SK-N-MC (cell line): ENCODE results near the gene REC114.

Source experiments
- DNase-seq: peaks from one replicate; pipeline ENCODE4 v3.0.0-alpha.2; 2011; ENCODE audit warnings: low read depth, low spot score
- H3K27ac ChIP-seq: fragments of 200-600 bp; sonication (generic); 2 replicates; pipeline ENCODE4 v1.5.1; 2016; ENCODE audit warnings: mixed run types
- H3K36me3 ChIP-seq: fragments of 200-600 bp; sonication (generic); 2 replicates; pipeline ENCODE4 v1.6.1; 2017; ENCODE audit warnings: antibody characterized with exemption, low read length, mixed read lengths; ENCODE audit not compliant: insufficient read depth
- H3K4me3 ChIP-seq: fragments of 200-600 bp; sonication (generic); 2 replicates; pipeline ENCODE4 v1.5.1; 2016
- H3K9ac ChIP-seq: fragments of 200-600 bp; sonication (generic); 2 replicates; pipeline ENCODE4 v1.8.0; 2017; ENCODE audit warnings: mixed run types, mixed read lengths; ENCODE audit not compliant: insufficient read length
- H3K9me3 ChIP-seq: fragments of 200-600 bp; sonication (generic); 2 replicates; pipeline ENCODE4 v1.6.1; 2017; ENCODE audit warnings: low read depth, mild to moderate bottlenecking, antibody characterized with exemption, low read length, moderate library complexity, mixed read lengths
- EZH2 ChIP-seq: fragments of 200-600 bp; sonication (generic); IDR thresholded peaks from one replicate; pipeline ENCODE4 v1.6.1; 2017; ENCODE audit warnings: antibody characterized with exemption
- FOXP2 ChIP-seq: optimal IDR thresholded peaks from 2 replicates; pipeline ENCODE3; 2011; ENCODE audit warnings: mild to moderate bottlenecking, moderate library complexity; ENCODE audit not compliant: insufficient read depth; ENCODE audit errors: extremely low read length, control extremely low read depth
- POLR2AphosphoS5 ChIP-seq: IDR thresholded peaks from 2 replicates; pipeline ENCODE4 v1.6.1; 2012; ENCODE audit warnings: mild to moderate bottlenecking, low read depth, low read length, borderline replicate concordance

The REC114 gene

GRCh38 chr15:73558529-73558928, 115.6 kb downstream of the REC114 start:
- H3K36me3 ChIP-seq: peaks cover 35% of the 10 kb centered on the region
- DNase-seq: no peak
- no peak overlapping the region for H3K27ac ChIP-seq
- H3K9ac ChIP-seq: no peak overlapping the region
- no peaks in the 10 kb centered on the region for H3K9me3 ChIP-seq
- TF ChIP-seq FOXP2: no peak
- H3K4me3 ChIP-seq: no peak overlapping the region

- Histone ChIP-seq H3K9me3 (no peaks in the 10 kb centered on the region), H3K27ac (no peak overlapping the region), H3K9ac (no peak overlapping the region), H3K4me3 (no peak overlapping the region), H3K36me3 (peaks cover 43% of the 10 kb centered on the region)
- TF ChIP-seq FOXP2 (no peak), EZH2 (no peak), POLR2AphosphoS5 (no peak)
- DNase-seq: peak; percentile 80
Observed at GRCh38 chr15:73560501-73561117, 117.6 kb downstream of the REC114 start.

GRCh38 chr15:73564255-73564654, 121.3 kb downstream of the REC114 start:
- Histone ChIP-seq H3K27ac (no peak overlapping the region), H3K36me3 (peaks cover 38% of the 10 kb centered on the region), H3K9ac (no peak overlapping the region), H3K4me3 (no peak overlapping the region), H3K9me3 (no peaks in the 10 kb centered on the region)
- DNase-seq: no peak
- TF ChIP-seq FOXP2 (no peak), POLR2AphosphoS5 (no peak)

DNA sequence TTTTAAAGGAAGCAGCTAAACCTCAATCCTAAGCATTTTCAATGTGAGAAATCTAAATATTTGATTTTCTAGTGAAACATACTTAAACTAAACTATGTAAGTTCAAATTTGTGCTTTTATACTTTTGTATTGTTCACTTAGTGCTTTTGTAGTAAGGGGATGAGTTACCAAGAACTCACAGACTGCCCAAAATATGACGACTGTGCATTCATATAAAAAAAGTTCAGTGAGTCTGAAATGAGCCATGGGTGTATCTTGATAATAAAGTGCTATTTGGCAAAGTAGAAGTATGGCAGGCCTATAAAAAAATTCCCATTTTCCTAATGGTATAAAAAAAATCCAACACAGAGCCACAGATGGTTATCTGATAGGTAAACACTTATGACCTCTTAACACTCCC, 124.1 kb downstream of the REC114 start:
- H3K4me3 ChIP-seq: no peak overlapping the region
- no peak for TF ChIP-seq POLR2AphosphoS5
- no peak for TF ChIP-seq EZH2
- TF ChIP-seq FOXP2: no peak
- no peak overlapping the region for H3K27ac ChIP-seq
- no peaks in the 10 kb centered on the region for H3K9me3 ChIP-seq
- H3K36me3 ChIP-seq: peaks cover 35% of the 10 kb centered on the region
- DNase-seq: no peak
- H3K9ac ChIP-seq: no peak overlapping the region

DNA sequence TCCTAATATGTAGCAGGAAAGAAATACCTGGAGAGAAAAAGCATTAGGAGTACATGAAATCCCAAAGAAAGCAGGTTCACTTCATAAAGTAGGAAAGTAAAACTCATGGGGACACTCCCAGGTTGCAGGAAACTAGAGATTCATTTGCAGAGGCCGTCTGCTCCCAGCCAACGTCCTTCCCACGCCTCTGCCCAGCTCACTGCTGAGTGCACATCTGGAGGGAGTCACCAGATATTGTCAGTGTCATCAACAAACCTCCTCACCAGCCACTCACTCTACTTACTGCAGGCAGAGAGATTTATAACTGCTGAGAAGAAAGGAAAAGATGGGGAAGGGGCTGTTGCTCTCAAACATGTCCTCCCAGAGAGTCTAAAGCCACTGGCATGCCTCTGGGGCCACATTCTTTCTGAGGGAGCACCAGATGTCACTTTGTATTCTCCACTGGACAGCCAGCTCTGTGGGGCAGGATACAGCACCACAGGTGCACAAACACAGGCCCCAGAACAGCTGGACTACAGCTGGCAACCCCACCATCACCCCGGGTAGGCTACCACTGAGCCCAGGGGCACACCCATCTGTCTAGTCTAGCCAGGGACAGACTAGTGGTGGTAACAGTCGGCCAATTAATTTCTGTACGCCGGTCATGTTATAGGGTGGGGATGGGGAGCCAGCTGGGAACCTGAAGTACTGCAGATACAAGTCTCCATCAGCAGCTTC, 125.8 kb downstream of the REC114 start:
- Histone ChIP-seq H3K9me3 (no peaks in the 10 kb centered on the region), H3K9ac (no peak overlapping the region), H3K36me3 (peaks cover 43% of the 10 kb centered on the region; the same call in 1 of the 2 replicates), H3K27ac (no peak overlapping the region), H3K4me3 (no peak overlapping the region)
- DNase-seq: no peak
- TF ChIP-seq POLR2AphosphoS5 (no peak), EZH2 (no peak), FOXP2 (no peak)

GRCh38 chr15:73569361-73569760, 126.4 kb downstream of the REC114 start:
- Histone ChIP-seq H3K4me3 (no peak overlapping the region), H3K27ac (no peak overlapping the region), H3K36me3 (peaks cover 48% of the 10 kb centered on the region), H3K9ac (no peak overlapping the region), H3K9me3 (no peaks in the 10 kb centered on the region)
- TF ChIP-seq EZH2 (no peak), FOXP2 (no peak), POLR2AphosphoS5 (no peak)
- DNase-seq: no peak

- TF ChIP-seq POLR2AphosphoS5 (no peak), EZH2 (no peak)
- no peak overlapping the region for H3K4me3 ChIP-seq
- H3K9me3 ChIP-seq: no peaks in the 10 kb centered on the region
- H3K9ac ChIP-seq: no peak overlapping the region
- H3K36me3 ChIP-seq: peaks cover 46% of the 10 kb centered on the region
- no peak for DNase-seq
- H3K27ac ChIP-seq: no peak overlapping the region
Observed at GRCh38 chr15:73570355-73571032, 127.5 kb downstream of the REC114 start.

DNA sequence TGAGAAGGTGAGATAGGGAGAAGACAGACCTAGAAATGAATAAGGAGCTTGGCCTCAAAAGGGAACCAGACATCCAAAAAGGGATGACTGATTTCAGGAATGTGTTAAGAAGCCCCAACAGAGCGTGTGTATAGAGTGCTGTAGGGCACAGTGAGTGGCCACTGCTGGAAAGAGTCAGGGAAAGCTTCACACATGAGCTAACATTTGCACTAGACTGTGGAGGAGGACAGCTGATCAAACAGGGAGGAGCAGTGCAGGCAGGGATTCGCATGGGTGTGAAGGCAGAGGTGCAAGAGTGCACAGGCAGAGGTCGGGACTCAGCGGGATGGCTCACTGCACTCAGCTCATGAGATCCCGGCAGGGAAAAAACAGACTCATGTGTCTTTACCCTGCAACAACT, 128.4 kb downstream of the REC114 start:
- Histone ChIP-seq H3K9me3 (no peaks in the 10 kb centered on the region), H3K36me3 (peaks cover 49% of the 10 kb centered on the region), H3K27ac (no peak overlapping the region), H3K9ac (no peak overlapping the region), H3K4me3 (no peak overlapping the region)
- no peak for TF ChIP-seq EZH2
- no peak for TF ChIP-seq POLR2AphosphoS5
- no peak for TF ChIP-seq FOXP2
- no peak for DNase-seq
